ENCODE measurements around the gene KDM4E. TPM values are rescaled to one million over a fixed set of nuclear protein-coding genes. Genes with fewer than 3 reads are reported as not detected.

KDM4E gene
- total RNA-seq, 3 donors from 2014 or later: not detected

GRCh38 chr11:94997437-94997836 is 27.6 kb upstream of the KDM4E start:
- TF ChIP-seq CTCF (IDR thresholded peaks at IDR 0.05): no peak
- TF ChIP-seq POLR2AphosphoS5 (IDR thresholded peaks at IDR 0.05): no peak
- TF ChIP-seq POLR2A (IDR thresholded peaks at IDR 0.05): no peak
- intact Hi-C loops (cut with DNase I; ENCODE audit: low total_unique reads): no loop called here
- H3K4me1 ChIP-seq: no peaks in the 10 kb centered on the region
- no peak for DNase-seq (ENCODE audit: low spot score in 2 of 2)
- no peaks in the 10 kb centered on the region for H3K36me3 ChIP-seq
- H3K4me3 ChIP-seq: no peak overlapping the region
- no peak overlapping the region for H3K27ac ChIP-seq
- H3K27me3 ChIP-seq: no peaks in the 10 kb centered on the region
- H3K9me3 ChIP-seq: no peaks in the 10 kb centered on the region

GRCh38 chr11:94998285-94998684 is 26.8 kb upstream of the KDM4E start:
- intact Hi-C loops (cut with DNase I; ENCODE audit: low total_unique reads): no loop called here
- TF ChIP-seq CTCF (IDR thresholded peaks at IDR 0.05) (no peak), POLR2A (IDR thresholded peaks at IDR 0.05) (no peak), POLR2AphosphoS5 (IDR thresholded peaks at IDR 0.05) (no peak)
- Histone ChIP-seq H3K9me3 (no peaks in the 10 kb centered on the region), H3K4me3 (no peak overlapping the region), H3K36me3 (no peaks in the 10 kb centered on the region), H3K27ac (no peak overlapping the region), H3K27me3 (no peaks in the 10 kb centered on the region), H3K4me1 (no peaks in the 10 kb centered on the region)
- no peak for DNase-seq (ENCODE audit: low spot score in 2 of 2)

- TF ChIP-seq CTCF (IDR thresholded peaks at IDR 0.05): no peak
- no peak for TF ChIP-seq POLR2A (IDR thresholded peaks at IDR 0.05)
- TF ChIP-seq POLR2AphosphoS5 (IDR thresholded peaks at IDR 0.05): no peak
- intact Hi-C loops (cut with DNase I; ENCODE audit: low total_unique reads): no loop called here
- H3K27ac ChIP-seq: no peak overlapping the region
Observed at GRCh38 chr11:95003716-95004115, 21.3 kb upstream of the KDM4E start.

GRCh38 chr11:95005642-95006041 is 19.4 kb upstream of the KDM4E start:
- Histone ChIP-seq H3K27me3 (no peaks in the 10 kb centered on the region), H3K36me3 (no peaks in the 10 kb centered on the region), H3K4me1 (no peaks in the 10 kb centered on the region), H3K27ac (no peak overlapping the region), H3K4me3 (no peak overlapping the region), H3K9me3 (no peaks in the 10 kb centered on the region)
- DNase-seq (ENCODE audit: low spot score in 2 of 2): no peak
- intact Hi-C loops (cut with DNase I; ENCODE audit: low total_unique reads): no loop called here
- no peak for TF ChIP-seq CTCF (IDR thresholded peaks at IDR 0.05)
- TF ChIP-seq POLR2AphosphoS5 (IDR thresholded peaks at IDR 0.05): no peak

More at GRCh38 chr11:95003716-95004115, 21.3 kb upstream of the KDM4E start:
- no peak overlapping the region for H3K4me3 ChIP-seq
- H3K4me1 ChIP-seq: no peaks in the 10 kb centered on the region
- no peak for DNase-seq (ENCODE audit: low spot score in 2 of 2)
- no peaks in the 10 kb centered on the region for H3K9me3 ChIP-seq
- H3K27me3 ChIP-seq: no peaks in the 10 kb centered on the region
- H3K36me3 ChIP-seq: no peaks in the 10 kb centered on the region

- no peaks in the 10 kb centered on the region for H3K9me3 ChIP-seq
- TF ChIP-seq CTCF (IDR thresholded peaks at IDR 0.05): no peak
- no peak for TF ChIP-seq POLR2A (IDR thresholded peaks at IDR 0.05)
- H3K4me1 ChIP-seq: no peaks in the 10 kb centered on the region
- no peaks in the 10 kb centered on the region for H3K27me3 ChIP-seq
- no peaks in the 10 kb centered on the region for H3K36me3 ChIP-seq
- H3K4me3 ChIP-seq: no peak overlapping the region
- H3K27ac ChIP-seq: no peak overlapping the region
- DNase-seq (ENCODE audit: low spot score in 2 of 2): no peak
- intact Hi-C loops (cut with DNase I; ENCODE audit: low total_unique reads): no loop called here
Observed at GRCh38 chr11:95011376-95011775, 13.7 kb upstream of the KDM4E start.
